Epithelial cell of esophagus (primary cell): Measurements from ENCODE around the gene CDK5.

ENCODE experiments used
- DNase-seq: peaks from one replicate; pipeline ENCODE4 v3.0.0; 2010; ENCODE audit warnings: low read depth
- H3K4me3 ChIP-seq: 2 replicates; pipeline ENCODE4 v1.5.1; 2011; ENCODE audit warnings: mild to moderate bottlenecking, low read length, control low read depth
- TF ChIP-seq, protein P1 (sequence below): IDR thresholded peaks from 2 replicates; pipeline ENCODE4 v1.5.1; 2011; ENCODE audit warnings: low read depth, mild to moderate bottlenecking, low read length, control low read depth, inconsistent platforms; ENCODE audit not compliant: insufficient read depth; ENCODE audit errors: missing control alignments

Gene CDK5

GRCh38 chr7:151086802-151087244 lies 29.1 kb upstream of the CDK5 start:
- H3K4me3 ChIP-seq = peak overlapping the region; percentile 72
- TF ChIP-seq, protein P1, sequence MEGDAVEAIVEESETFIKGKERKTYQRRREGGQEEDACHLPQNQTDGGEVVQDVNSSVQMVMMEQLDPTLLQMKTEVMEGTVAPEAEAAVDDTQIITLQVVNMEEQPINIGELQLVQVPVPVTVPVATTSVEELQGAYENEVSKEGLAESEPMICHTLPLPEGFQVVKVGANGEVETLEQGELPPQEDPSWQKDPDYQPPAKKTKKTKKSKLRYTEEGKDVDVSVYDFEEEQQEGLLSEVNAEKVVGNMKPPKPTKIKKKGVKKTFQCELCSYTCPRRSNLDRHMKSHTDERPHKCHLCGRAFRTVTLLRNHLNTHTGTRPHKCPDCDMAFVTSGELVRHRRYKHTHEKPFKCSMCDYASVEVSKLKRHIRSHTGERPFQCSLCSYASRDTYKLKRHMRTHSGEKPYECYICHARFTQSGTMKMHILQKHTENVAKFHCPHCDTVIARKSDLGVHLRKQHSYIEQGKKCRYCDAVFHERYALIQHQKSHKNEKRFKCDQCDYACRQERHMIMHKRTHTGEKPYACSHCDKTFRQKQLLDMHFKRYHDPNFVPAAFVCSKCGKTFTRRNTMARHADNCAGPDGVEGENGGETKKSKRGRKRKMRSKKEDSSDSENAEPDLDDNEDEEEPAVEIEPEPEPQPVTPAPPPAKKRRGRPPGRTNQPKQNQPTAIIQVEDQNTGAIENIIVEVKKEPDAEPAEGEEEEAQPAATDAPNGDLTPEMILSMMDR = no peak
- DNase-seq = peak; percentile 52

DNA sequence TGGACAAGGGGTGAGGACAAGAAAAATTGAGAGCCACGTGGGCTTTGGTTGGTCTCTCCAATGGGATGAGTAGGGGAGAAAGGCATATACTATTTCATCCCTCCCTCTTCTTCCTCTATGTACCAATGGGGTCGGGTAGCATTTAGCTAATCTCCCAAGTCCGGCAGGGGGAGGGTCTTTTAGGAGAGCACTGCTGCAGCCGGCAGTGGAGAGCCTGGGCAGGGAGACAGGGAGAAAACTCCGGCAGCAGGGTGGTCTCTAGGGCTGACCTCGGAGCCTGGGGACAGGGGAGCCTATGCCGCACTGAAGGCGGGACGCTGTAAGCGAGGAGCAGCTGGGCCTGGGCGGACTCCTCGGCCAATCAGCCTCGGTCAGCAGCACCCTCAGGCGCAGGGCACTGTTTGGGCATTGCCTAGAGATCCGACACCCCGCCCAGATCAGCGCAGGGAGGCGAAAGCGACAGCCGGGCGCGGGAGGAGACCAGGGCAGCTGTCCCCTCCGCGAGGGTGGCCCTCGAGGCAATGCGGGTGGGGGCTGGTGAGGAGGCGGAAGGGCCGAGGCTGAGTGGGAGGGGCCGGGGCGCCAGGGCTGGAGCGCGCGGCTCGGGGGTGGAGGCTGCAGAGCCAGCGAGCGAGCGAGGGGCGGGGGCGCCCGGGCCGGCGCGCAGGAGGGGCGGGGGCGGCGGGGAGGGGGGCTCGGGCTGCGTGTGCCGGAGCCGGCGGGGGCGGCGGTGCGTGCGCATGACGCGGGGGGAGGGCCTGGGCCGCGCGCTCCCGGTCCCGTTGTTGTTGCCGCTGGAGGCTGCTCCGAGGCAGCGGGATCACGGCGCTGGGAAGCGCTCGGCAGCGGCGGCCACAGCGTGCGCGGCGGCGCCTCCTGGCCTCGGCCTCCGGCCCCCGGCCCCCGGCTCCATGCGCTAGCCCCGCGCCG lies 28.3 kb upstream of the CDK5 start, which contains the start of gene AGAP3:
Gene AGAP3 (plus strand): TSS at position 785 of the 930 bp plus-strand sequence. CDS start 267 bp downstream, outside the sequence.
- DNase-seq = peak; percentile 69
- H3K4me3 ChIP-seq = peak within 1 kb of the TSS; percentile 72
- TF ChIP-seq, protein P1 = no peak

DNA sequence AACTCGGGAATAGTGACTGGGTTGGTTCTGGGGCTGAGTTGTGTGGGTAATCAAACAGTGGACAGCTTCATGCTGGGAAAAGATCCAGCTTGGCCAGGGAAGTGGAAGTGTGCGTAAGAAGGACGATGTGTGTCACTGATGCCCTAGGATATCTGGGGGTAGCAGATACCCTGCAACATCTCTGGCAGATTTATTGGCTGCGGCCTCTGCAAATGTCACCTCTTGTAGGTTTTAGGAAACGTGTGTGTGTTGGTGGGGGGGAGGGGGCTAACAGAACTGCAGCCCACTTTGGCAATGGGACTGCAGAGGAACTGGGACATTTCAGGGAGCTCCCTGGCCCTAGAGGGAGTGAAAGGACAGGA lies 27.6 kb upstream of the CDK5 start:
- no peak overlapping the region for H3K4me3 ChIP-seq

GRCh38 chr7:151083824-151084160 lies 26.1 kb upstream of the CDK5 start:
- peak overlapping the region; percentile 65 for H3K4me3 ChIP-seq
- TF ChIP-seq, protein P1 = no peak
- DNase-seq = no peak

More for the DNA sequence above, 27.6 kb upstream of the CDK5 start:
- TF ChIP-seq, protein P1 = no peak
- DNase-seq = no peak

DNA sequence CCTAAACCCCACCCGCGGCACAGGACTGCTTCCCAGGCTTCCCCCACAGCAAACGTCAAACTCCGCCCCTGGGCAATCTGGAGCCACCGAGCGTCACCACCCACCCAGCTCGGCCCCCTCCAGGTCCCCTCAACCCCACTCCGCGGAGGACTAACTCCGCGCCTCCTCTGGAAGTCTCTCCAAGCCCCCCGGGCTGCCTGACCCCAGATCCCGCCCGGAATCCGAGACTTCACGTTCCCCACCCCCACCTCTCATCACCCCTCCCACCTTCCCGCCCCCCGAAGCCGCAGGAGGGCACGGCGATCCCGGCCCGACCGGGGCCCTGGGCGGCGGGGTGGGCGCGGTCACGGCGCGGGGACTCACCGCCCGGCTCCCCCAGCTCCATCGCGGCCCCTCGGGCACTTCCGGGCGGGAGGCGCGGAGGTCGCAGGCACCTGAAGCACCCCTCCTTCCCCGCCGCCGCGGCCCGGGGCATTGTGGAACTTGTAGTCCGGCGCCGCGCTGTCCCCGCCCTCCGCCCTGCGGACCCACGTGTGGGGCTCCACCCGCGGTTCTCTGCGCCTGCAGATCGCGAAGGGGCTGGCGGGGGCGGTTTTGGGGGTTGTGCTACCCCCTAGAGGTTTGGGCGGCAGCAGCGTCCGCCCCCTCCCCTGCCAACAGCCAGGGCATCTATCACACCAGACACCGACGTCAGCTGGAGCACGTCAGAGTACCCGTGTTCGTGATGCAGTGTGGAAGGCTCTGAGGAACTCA lies 25.6 kb upstream of the CDK5 start, which contains the start of gene TMUB1:
Gene TMUB1 (minus strand): TSS at position 423 of the 753 bp plus-strand sequence. CDS start 930 bp downstream, outside the sequence.
- H3K4me3 ChIP-seq = peak within 1 kb of the TSS; percentile 65
- DNase-seq = peak; percentile 73
- TF ChIP-seq, protein P1 = no peak

GRCh38 chr7:151082141-151083070 lies 24.7 kb upstream of the CDK5 start:
- TF ChIP-seq, protein P1 = no peak
- DNase-seq = peak; percentile 11
- H3K4me3 ChIP-seq = peak overlapping the region; percentile 65
